A549 (cell line): ENCODE results near the gene NKX6-2.

ENCODE experiments used
- POLR2A ChIP-seq: IDR thresholded peaks from 2 replicates; pipeline ENCODE4 v1.6.1; 2012; ENCODE audit warnings: mild to moderate bottlenecking, low read length
- ZFP36 ChIP-seq: fragments of 450-650 bp; IDR thresholded peaks from 2 replicates; pipeline ENCODE4 v1.6.1; 2014; ENCODE audit warnings: borderline replicate concordance; ENCODE audit not compliant: partially characterized antibody
- TF ChIP-seq, protein P1 (sequence below): fragments of >200 bp; sonication (Bioruptor Twin); formaldehyde crosslinking; IDR thresholded peaks from 3 replicates; pipeline ENCODE4 v1.5.1; 2016

GRCh38 chr10:132833421-132834111 lies 47.6 kb upstream of the NKX6-2 start:
- TF ChIP-seq POLR2A (no peak), ZFP36 (no peak)
- TF ChIP-seq, protein P1, sequence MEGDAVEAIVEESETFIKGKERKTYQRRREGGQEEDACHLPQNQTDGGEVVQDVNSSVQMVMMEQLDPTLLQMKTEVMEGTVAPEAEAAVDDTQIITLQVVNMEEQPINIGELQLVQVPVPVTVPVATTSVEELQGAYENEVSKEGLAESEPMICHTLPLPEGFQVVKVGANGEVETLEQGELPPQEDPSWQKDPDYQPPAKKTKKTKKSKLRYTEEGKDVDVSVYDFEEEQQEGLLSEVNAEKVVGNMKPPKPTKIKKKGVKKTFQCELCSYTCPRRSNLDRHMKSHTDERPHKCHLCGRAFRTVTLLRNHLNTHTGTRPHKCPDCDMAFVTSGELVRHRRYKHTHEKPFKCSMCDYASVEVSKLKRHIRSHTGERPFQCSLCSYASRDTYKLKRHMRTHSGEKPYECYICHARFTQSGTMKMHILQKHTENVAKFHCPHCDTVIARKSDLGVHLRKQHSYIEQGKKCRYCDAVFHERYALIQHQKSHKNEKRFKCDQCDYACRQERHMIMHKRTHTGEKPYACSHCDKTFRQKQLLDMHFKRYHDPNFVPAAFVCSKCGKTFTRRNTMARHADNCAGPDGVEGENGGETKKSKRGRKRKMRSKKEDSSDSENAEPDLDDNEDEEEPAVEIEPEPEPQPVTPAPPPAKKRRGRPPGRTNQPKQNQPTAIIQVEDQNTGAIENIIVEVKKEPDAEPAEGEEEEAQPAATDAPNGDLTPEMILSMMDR = no peak
